HG03103 (cell line): ENCODE measurements around the gene MT1H.

Source experiments
- ATAC-seq: cut with Tn5 transposase; IDR thresholded peaks from one replicate; pipeline ENCODE4 v1.9.1; 2021; ENCODE audit warnings: low read depth; ENCODE audit not compliant: unreplicated experiment

MT1H gene

GRCh38 chr16:56635441-56635967 lies 34.1 kb upstream of the MT1H start:
- no peak for ATAC-seq

DNA sequence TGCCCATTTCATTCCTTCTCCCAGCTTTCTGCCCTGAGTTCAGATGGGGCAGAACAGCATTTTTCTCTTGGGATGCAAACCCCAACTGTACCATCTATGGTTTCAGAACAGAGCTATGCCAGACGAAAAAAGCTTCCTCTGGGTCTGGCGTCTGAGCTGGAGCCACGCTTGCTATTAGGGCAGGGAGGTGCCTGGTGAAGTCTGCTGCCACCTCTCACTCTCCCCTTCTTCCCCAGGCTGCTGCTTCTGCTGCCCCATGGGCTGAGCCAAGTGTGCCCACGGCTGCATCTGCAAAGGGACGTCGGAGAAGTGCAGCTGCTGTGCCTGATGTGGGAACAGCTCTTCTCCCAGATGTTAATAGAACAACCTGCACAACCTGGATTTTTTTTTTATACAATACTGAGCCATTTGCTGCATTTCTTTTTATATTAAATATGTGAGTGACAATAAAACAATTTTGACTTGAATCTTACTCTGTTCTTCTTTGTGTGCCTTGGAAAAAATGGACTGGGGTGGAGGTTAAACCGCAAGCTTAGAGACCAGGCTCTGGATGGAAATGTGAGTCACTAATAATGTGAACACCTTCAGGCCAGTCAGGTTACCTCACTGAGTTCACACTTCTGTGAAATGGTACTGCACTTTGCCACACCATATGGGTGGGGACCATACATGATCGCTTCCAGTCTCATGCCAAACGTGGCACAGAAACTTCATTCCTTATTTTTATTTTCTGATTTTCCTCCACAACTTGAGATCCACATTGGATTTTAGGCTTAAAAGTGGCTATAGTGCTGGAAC lies 32.8 kb upstream of the MT1H start:
- ATAC-seq: no peak

DNA sequence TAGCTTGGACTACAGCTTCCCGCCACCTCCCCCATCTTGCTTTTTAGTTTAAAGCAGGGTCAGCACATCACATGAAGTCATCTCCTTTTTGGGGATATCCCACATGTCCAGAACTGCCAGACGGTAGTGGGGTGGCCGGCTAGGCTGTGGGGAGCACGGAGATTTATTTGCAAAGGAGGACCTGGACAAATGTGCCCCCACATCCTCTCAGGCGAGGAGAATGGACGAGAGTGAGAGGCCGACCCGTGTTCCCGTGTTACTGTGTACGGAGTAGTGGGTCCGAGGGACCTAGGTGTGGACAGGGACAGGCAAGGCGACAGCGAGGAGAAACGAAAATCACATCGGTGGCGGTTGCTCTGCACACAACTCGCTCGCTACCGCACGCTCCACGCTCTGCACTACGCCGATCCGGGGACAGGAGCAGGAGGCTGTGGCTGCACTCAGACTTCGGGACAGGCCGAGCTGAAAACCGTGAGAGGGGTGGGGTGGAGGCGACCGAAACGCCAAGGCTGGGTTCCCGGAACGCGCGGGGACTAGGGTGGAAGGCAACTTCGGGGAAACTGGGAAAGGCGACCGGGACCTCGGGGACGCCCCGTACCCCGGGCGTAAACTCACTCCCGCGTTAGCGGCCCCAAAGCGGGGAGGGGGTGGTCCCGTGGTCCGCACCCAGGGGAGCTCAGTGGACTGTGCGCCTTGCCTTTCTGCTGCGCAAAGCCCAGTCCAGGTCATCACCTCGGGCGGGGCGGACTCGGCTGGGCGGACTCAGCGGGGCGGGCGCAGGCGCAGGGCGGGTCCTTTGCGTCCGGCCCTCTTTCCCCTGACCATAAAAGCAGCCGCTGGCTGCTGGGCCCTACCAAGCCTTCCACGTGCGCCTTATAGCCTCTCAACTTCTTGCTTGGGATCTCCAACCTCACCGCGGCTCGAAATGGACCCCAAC lies 31.5 kb upstream of the MT1H start, which contains the start of gene MT1A:
Gene MT1A, plus strand, starts transcription at position 853 of the 937 bp plus-strand sequence. Its CDS starts 73 bp downstream, at position 926.
- ATAC-seq: no peak

DNA sequence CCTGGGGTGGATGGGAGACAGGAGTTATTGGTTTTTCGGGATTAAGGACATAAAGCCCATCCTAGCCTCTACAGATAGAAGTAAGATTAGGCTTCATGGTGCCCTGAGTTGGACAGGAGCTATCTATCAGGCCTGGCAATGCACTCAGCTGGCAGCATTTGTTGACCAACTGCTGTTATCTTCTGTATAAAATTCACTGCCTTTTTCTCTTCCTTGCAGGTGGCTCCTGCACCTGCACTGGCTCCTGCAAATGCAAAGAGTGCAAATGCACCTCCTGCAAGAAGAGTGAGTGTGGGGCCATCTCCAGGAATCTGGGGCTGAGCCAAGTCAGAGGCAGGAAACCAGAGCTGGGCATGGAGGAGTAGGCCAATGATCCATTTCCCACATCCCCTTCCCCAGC lies 30.6 kb upstream of the MT1H start:
- ATAC-seq: no peak

DNA sequence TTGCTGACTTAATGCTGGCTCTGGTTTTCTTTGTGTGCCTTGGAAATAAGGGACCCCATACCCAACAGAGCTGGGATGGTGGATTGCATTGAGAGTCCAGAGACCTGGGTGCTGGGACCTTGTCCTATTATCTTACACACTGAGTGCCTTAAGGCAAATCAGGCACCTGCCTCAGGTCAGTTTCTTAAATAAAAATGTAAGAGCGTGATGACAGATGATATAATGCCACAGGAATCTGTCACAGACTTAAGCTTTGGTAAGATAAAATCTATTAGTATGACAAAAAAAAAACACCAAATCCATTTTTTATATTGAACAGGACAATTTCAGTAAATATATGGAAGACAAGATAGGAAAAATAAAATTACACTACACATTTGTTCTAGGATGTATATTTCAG lies 29.5 kb upstream of the MT1H start:
- ATAC-seq: no peak

DNA sequence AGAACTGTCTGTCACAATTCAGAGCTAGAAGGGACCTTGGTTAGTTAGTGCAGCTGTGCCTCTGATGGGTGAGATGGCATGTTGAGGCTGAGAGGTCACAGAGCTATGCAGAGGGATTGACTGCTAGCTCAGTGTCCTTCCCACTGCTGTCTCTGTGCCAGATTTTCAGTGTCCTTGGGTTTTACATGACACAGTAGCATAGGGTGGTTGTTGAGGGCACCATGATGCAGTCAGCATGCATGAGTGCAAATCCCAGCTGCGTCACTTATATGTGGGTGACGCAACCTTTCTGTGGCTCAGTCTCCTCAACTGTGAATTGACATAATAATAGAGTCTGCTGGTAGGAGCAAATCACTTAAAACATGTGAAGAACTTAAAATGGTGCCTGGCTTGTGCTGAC lies 28.4 kb upstream of the MT1H start:
- ATAC-seq: no peak

DNA sequence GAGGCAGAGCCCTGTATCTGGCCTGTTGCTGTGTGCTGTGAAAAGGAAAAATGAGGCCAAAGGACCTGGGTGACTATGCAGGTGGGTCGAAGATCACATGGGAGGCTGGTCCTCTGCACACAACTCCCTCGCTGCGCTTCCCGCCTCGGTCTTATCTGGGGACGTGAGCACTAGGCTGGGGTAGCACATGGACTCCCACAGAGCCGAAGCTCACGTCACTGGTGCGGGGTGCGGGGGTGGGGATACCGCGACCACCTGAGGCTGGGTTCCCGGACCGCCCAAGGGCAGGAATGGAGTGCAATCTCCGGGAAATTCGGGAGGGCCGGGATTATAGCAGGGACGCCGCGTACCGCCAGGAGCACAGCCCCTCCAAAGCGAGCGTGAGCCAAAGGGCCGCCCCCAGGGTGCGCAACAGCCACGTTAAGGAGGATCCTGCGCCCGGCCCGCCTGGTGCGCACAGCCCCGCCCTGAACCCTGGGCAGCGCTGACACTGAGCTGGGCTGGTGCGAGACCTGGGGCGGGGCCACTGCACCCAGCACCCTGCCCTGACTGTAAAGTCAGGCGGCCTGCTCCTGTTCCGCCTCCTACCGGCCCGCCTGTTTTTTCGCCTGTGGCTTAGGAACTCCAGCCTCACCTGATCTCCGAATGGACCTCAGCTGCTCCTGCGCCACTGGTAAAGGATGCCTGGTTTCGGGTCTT lies 26.4 kb upstream of the MT1H start:
- ATAC-seq: no peak

DNA sequence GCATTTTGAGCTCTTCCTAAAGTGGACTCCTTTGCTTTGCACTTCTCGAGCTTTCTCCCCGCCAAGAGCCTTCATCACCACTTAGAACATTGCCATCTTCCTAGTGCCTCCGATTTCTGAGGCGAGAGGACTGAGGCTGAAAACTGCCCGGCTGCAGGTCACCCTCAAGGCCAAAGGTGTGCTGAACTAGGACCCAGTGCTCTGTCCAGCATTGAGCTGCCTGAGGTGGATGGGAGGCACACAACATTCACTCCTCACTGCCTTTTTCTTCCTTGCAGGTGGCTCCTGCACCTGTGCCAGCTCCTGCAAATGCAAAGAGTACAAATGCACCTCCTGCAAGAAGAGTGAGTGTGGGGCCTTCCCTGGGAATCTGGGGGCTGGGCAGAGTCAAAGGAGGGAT lies 25.8 kb upstream of the MT1H start:
- no peak for ATAC-seq

DNA sequence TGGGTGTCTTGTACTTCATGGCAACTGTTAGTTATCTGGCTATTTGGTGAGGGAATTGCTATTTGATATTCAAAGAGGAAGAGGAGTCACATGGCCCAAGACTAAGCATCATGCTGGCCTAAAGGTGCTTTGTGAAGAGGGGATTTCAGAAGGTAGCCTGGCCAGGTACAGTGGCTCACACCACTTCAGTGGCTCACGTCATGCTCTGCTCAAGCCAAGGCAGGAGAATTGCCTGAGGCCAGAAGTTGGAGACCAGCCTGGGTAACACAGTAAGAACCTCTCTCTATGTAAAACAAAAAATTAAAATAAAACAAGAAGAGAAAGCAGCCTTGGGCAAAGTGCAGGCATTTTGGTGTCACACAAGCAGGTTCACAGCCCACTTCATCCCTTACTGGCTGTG lies 24.3 kb upstream of the MT1H start:
- no peak for ATAC-seq

DNA sequence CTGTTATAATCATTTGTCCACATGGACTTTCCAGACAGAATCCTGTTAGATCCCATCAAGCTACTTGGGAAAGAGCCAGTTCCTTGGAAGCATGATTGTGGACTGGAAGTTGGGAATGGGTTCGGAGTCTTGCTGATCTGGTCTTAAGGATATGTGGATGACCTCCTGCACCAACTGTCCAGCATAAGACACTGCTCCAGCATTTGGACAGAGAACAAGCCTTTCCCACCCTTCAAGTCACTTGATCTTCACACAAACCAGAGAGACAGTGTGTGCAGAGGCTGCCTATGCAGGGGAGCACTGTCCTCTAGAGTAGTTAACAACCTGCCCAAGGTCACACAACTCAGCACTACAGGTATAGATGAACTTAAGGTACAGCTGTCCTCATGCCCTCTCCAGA lies 23.8 kb upstream of the MT1H start:
- no peak for ATAC-seq

DNA sequence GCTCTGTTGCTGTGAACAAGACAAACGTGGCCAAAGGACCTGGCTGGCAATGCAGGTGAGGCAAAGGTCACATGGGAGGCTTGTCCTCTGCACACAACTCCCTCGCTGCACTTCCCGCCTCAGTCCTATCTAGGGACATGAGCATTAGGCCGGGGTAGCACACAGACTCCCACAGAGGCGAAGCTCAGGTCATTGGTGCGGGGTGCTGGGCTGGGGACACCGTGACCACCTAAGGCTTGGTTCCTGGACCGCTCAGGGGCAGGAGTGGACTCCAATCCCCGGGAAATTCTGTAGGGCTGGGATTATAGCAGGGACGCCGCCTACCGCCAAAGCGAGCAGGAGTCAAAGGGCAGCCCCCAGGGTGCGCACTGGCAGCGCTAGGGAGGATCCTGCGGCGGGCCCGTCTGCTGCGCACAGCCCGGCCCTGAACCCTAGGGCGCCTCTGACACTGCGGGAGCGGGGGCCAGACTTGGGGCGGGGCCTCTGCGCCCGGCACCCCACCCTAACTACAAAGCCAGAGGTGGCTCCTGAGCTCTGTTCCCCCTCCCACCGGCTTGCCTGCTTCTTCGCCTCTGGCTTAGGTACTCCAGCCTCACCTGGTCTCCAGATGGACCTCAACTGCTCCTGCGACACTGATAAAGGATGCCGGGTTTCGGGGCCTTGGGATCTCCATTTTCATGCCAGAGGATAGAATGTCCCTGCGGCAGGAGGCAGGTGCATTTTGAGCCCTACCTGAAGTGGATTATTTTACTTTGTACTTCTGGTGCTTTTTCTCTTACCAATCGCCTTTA lies 21.8 kb upstream of the MT1H start:
- ATAC-seq: no peak

DNA sequence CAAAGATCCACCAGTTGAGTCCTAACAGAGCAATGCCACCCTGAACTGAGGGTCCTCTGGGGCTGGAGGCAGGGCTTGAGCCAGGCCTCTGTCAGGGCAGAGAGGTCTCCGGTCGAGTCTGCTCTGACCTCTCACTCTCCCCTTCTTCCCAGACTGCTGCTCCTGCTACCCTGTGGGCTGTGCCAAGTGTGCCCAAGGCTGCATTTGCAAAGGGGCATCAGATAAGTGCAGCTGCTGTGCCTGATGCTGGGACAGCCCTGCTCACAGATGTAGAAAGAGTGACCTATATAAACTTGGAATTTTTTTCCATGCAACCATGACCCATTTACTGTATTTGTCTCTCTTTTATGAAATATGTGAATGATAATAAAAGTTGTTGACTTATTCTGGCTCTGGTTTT lies 20.3 kb upstream of the MT1H start:
- no peak for ATAC-seq

- ATAC-seq: no peak
Observed at GRCh38 chr16:56649820-56650219, 19.8 kb upstream of the MT1H start.

DNA sequence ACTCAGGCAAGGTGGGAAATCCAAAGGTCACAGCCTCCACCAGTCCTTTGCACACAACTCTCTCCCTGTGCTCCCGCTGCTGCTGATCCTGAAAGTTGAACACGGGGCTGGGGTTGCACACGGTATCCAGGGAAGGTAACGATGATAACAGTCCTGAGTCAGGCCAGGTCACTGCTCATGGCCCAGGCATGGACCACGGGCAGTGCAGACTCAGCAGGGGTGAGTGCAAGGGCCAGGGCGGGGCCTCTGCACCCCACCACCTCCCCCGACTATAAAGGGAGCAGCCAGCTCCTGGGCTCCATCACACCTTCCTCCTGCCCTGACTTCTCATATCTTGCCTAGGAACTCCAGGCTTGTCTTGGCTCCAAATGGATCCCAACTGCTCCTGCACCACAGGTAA lies 18.0 kb upstream of the MT1H start, which contains the start of gene MT1B:
Gene MT1B, plus strand, starts transcription at position 301 of the 400 bp plus-strand sequence. Its CDS starts 68 bp downstream, at position 369.
- ATAC-seq: no peak

GRCh38 chr16:56652600-56652999 lies 17.0 kb upstream of the MT1H start:
- ATAC-seq: no peak

DNA sequence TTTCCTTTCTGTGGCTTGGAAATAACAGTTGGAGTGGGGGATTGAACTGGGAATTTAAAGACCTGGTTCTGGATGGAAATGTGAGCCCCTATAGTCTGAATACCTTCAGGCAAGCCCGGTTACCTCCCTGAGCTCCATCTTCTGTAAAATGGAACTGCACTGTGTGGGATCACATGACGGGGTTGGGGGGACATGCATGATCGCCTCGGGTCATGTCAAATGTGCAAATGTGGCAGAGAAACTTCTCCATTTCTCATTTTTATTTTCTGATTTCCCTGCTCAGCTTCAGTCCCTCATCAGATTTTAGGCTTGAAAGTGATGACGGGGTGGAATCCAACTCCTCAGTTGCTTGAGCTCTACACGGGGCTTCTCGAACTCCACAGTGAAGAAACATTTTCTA lies 16.4 kb upstream of the MT1H start:
- no peak for ATAC-seq

DNA sequence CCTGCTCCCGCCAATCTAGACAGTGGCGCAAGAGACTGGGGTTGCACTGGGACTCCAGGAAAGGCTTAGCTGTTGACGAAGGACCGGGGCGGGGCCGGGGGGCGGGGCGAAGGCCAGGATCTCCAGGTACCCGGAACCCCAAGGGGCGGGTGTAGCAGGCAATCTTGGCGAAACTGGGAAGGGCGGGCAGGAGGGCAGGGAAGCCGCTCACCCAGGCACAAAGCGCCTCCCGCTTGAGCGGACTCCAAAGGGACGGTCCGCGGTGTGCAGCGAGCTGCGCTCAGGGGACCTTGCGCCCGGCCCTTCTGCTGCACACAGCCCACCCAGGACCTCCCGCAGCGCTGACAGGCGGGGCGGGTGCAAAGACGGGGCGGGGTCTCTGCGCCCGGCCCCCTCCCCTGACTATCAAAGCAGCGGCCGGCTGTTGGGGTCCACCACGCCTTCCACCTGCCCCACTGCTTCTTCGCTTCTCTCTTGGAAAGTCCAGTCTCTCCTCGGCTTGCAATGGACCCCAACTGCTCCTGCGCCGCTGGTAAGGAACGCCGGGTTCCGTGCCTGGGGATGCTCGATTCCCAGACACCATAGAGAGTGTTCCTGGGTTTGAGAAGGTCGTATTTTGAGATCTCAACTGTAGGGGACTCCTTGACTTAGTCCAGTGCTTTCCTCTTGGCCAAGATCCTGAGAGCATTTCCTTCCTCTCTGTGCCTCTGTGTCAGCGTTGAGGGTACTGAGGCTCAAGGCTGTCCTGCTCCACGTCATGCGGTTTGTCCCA lies 11.9 kb upstream of the MT1H start, which contains the start of gene MT1F:
Gene MT1F, plus strand, starts transcription at position 405 of the 772 bp plus-strand sequence. Its CDS starts 100 bp downstream, at position 505.
- ATAC-seq: no peak

- no peak for ATAC-seq
Observed at GRCh38 chr16:56658327-56658875, 11.2 kb upstream of the MT1H start.
